Measurements from ENCODE around the gene GALNTL6. TPM values are rescaled to one million over a fixed set of nuclear protein-coding genes. Genes with fewer than 3 reads are reported as not detected.

GALNTL6 gene
- total RNA-seq, 6 donors from 2014 or later: 0.26 to 18.9 TPM; not detected in 4

DNA sequence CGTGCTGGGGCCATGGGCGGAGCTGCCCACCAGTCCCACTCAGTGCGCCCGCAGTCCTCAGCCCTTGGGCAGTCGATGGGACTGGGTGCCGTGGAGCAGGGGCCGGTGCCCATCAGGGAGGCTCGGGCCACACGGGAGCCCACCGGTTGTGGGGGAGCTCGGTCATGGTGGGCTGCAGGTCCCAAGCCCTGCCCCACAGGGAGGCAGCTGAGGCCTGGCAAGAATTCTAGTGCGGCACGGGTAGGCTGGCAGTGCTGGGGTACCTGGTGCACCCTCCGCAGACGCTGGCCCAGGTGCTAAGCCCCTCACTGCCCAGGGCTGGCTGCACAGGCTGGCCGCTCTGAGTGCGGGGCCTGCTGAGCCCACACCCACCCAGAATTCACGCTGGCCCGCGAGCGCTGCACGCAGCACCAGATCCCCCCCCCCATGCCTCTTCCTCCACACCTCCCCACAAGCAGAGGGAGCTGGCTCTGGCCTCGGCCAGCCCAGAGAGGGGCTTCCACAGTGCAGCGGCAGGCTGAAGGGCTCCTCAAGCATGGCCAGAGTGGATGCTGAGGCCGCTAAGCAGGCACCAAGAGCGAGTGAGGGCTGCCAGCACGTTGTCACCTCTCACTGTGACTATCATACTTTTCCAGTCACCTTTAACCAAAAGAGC lies 564.4 kb downstream of the GALNTL6 start:
- DNase-seq (peak in 1 of 2 donors; percentile 68), ATAC-seq (ENCODE audit: low FRiP score in 2 of 2) (peak; percentile 22 to 26)
- Histone ChIP-seq H3K9me3 (peaks cover 0 to 7% (median 0%) of the 10 kb centered on the region in 4 donors), H3K4me1 (no peaks in the 10 kb centered on the region), H3K27ac (no peak overlapping the region), H3K27me3 (no peaks in the 10 kb centered on the region), H3K36me3 (no peaks in the 10 kb centered on the region), H3K4me3 (no peak overlapping the region)
- WGBS, 2 donors: 90 to 94% methylated on average over 2 to 21 of the region's 27 CpGs
- no peak for TF ChIP-seq POLR2AphosphoS5 (IDR thresholded peaks at IDR 0.05)
- no peak for TF ChIP-seq POLR2A (IDR thresholded peaks at IDR 0.05)
- TF ChIP-seq EP300 (IDR thresholded peaks at IDR 0.05): no peak
- TF ChIP-seq, protein P1, sequence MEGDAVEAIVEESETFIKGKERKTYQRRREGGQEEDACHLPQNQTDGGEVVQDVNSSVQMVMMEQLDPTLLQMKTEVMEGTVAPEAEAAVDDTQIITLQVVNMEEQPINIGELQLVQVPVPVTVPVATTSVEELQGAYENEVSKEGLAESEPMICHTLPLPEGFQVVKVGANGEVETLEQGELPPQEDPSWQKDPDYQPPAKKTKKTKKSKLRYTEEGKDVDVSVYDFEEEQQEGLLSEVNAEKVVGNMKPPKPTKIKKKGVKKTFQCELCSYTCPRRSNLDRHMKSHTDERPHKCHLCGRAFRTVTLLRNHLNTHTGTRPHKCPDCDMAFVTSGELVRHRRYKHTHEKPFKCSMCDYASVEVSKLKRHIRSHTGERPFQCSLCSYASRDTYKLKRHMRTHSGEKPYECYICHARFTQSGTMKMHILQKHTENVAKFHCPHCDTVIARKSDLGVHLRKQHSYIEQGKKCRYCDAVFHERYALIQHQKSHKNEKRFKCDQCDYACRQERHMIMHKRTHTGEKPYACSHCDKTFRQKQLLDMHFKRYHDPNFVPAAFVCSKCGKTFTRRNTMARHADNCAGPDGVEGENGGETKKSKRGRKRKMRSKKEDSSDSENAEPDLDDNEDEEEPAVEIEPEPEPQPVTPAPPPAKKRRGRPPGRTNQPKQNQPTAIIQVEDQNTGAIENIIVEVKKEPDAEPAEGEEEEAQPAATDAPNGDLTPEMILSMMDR (IDR thresholded peaks at IDR 0.05): no peak

- ATAC-seq (ENCODE audit: low FRiP score in 2 of 2) (no peak), DNase-seq (no peak)
- no peak overlapping the region for H3K4me3 ChIP-seq
- WGBS, 2 donors: 78 to 85% methylated on average over 5 of the region's 5 CpGs
- TF ChIP-seq EP300 (IDR thresholded peaks at IDR 0.05) (no peak), POLR2A (IDR thresholded peaks at IDR 0.05) (no peak), POLR2AphosphoS5 (IDR thresholded peaks at IDR 0.05) (no peak)
- TF ChIP-seq, protein P1 (IDR thresholded peaks at IDR 0.05): no peak
- peaks cover 0 to 7% (median 0%) of the 10 kb centered on the region in 4 donors for H3K9me3 ChIP-seq
- H3K27ac ChIP-seq: no peak overlapping the region
- no peaks in the 10 kb centered on the region for H3K36me3 ChIP-seq
- no peaks in the 10 kb centered on the region for H3K4me1 ChIP-seq
- no peaks in the 10 kb centered on the region for H3K27me3 ChIP-seq
Observed at GRCh38 chr4:172379834-172380233, 566.6 kb downstream of the GALNTL6 start.

- Histone ChIP-seq H3K27ac (no peak overlapping the region), H3K36me3 (no peaks in the 10 kb centered on the region), H3K27me3 (no peaks in the 10 kb centered on the region), H3K4me3 (no peak overlapping the region), H3K9me3 (no peaks in the 10 kb centered on the region), H3K4me1 (no peaks in the 10 kb centered on the region)
- WGBS, 2 donors: 76 to 86% methylated on average over 1 of the region's 1 CpG
- TF ChIP-seq POLR2A (IDR thresholded peaks at IDR 0.05) (no peak), POLR2AphosphoS5 (IDR thresholded peaks at IDR 0.05) (no peak), EP300 (IDR thresholded peaks at IDR 0.05) (no peak)
- TF ChIP-seq, protein P1 (IDR thresholded peaks at IDR 0.05): no peak
- DNase-seq (no peak), ATAC-seq (ENCODE audit: low FRiP score in 2 of 2) (no peak)
Observed at GRCh38 chr4:172390331-172390730, 577.1 kb downstream of the GALNTL6 start.

DNA sequence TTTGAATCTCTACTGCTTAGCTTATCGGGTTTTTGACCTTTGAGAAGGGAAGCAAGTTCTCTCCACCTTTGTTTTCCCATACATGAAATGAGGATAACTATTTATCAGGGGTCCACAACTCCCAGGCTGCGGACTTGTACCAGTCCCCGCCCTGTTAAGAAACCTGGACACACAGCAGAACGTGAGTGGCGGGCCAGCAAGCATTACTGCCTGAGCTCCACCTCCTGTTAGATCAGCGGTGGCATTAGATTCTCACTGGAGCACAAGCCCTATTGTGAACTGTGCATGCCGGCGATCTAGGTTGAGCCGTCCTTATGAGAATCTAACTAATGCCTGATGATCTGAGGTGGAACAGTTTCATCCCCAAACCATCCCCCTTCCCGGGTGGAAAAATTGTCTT lies 579.5 kb downstream of the GALNTL6 start:
- no peak for ATAC-seq (ENCODE audit: low FRiP score in 2 of 2)

More for the DNA sequence above, 579.5 kb downstream of the GALNTL6 start:
- no peak overlapping the region for H3K27ac ChIP-seq
- TF ChIP-seq, protein P1 (IDR thresholded peaks at IDR 0.05): no peak
- TF ChIP-seq EP300 (IDR thresholded peaks at IDR 0.05) (no peak), POLR2AphosphoS5 (IDR thresholded peaks at IDR 0.05) (no peak), POLR2A (IDR thresholded peaks at IDR 0.05) (no peak)
- H3K27me3 ChIP-seq: no peaks in the 10 kb centered on the region
- 87 to 89% methylated on average over 7 to 10 of the region's 10 CpGs for WGBS, 2 donors
- no peak overlapping the region for H3K4me3 ChIP-seq
- H3K36me3 ChIP-seq: no peaks in the 10 kb centered on the region
- no peak for DNase-seq
- H3K9me3 ChIP-seq: no peaks in the 10 kb centered on the region
- H3K4me1 ChIP-seq: no peaks in the 10 kb centered on the region
